ENCODE data around the gene GRWD1. TPM values are rescaled to one million over a fixed set of nuclear protein-coding genes. Genes with fewer than 3 reads are reported as not detected.

GRWD1 gene
- total RNA-seq, 1 donor from 2014 or later, result 41.4 TPM

- peaks cover 21% of the 10 kb centered on the region for H4K20me1 ChIP-seq (ENCODE audit: insufficient read depth, low read length)
- Mint-ChIP-seq H3K27me3 (ENCODE audit: low read depth, unreplicated experiment) (no peaks in the 10 kb centered on the region), H3K4me3 (ENCODE audit: unreplicated experiment) (no peak overlapping the region), H3K9me3 (ENCODE audit: unreplicated experiment) (peaks cover 5% of the 10 kb centered on the region), H3K27ac (ENCODE audit: unreplicated experiment) (no peak overlapping the region), H3K4me1 (ENCODE audit: low read depth, unreplicated experiment) (peaks cover 13% of the 10 kb centered on the region), H3K36me3 (ENCODE audit: low read depth, unreplicated experiment) (peaks cover 20% of the 10 kb centered on the region)
- H3K9me3 ChIP-seq (ENCODE audit: insufficient read depth, low read depth, low read length), result no peaks in the 10 kb centered on the region
- H3K4me1 ChIP-seq (ENCODE audit: insufficient read depth, low read length), result peaks cover 24% of the 10 kb centered on the region
- no peak overlapping the region for H3K9ac ChIP-seq (ENCODE audit: low read length)
- DNase-seq (ENCODE audit: low read depth) (peak; percentile 66), FAIRE-seq (peak; percentile 17)
- no peak overlapping the region for H2AFZ ChIP-seq (ENCODE audit: low read depth, low read length)
- no peak overlapping the region for H3K4me3 ChIP-seq (ENCODE audit: insufficient read depth, low read depth, low read length)
- peak overlapping the region; percentile 31 for H3K4me2 ChIP-seq (ENCODE audit: low read length)
- H3K36me3 ChIP-seq (ENCODE audit: insufficient read depth, low read length), result peaks cover 13% of the 10 kb centered on the region
- H3K27ac ChIP-seq (ENCODE audit: low read depth, low read length), result no peak overlapping the region
- TF ChIP-seq EZH2 (IDR thresholded peaks at IDR 0.05; ENCODE audit: insufficient read depth, low read length), result no peak
- TF ChIP-seq, protein P1, sequence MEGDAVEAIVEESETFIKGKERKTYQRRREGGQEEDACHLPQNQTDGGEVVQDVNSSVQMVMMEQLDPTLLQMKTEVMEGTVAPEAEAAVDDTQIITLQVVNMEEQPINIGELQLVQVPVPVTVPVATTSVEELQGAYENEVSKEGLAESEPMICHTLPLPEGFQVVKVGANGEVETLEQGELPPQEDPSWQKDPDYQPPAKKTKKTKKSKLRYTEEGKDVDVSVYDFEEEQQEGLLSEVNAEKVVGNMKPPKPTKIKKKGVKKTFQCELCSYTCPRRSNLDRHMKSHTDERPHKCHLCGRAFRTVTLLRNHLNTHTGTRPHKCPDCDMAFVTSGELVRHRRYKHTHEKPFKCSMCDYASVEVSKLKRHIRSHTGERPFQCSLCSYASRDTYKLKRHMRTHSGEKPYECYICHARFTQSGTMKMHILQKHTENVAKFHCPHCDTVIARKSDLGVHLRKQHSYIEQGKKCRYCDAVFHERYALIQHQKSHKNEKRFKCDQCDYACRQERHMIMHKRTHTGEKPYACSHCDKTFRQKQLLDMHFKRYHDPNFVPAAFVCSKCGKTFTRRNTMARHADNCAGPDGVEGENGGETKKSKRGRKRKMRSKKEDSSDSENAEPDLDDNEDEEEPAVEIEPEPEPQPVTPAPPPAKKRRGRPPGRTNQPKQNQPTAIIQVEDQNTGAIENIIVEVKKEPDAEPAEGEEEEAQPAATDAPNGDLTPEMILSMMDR (IDR thresholded peaks at IDR 0.05; ENCODE audit: insufficient read depth, low read depth, low read length), result no peak
- H3K27me3 ChIP-seq (ENCODE audit: insufficient read depth, low read length), result no peaks in the 10 kb centered on the region
- H3K79me2 ChIP-seq (ENCODE audit: insufficient read depth, low read length), result peaks cover 21% of the 10 kb centered on the region
Observed at GRCh38 chr19:48466561-48467325, 21.0 kb downstream of the GRWD1 start.

DNA sequence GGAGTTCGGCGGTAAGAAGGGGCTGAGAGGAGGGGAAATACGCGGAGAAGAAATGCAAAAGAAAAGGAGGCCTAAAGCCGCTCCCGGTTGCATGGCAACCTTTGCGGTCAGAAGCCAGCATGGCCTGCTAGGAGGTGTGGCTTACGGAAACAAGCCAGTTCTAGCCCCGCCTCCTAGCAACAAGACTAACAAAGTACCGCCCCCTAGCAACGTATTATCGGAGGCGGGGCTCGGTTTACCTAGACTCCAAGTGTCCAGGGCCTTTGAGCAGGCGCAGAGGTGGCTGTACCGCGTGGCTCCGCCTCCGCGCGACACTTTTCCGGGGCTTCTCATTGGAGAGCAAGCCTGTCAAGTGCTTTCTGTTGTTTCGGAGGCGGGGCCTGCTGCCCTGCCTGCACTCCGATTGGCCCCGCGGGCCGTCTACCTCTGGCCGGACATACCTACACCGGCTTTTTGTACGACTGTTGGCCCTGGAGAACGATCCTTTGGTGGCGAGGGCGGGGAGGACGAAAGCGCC is 23.0 kb downstream of the GRWD1 start:
- TF ChIP-seq EZH2 (IDR thresholded peaks at IDR 0.05; ENCODE audit: insufficient read depth, low read length), result no peak
- TF ChIP-seq, protein P1 (IDR thresholded peaks at IDR 0.05; ENCODE audit: insufficient read depth, low read depth, low read length), result no peak
- FAIRE-seq, result peak; percentile 95
- Histone ChIP-seq H3K4me3 (ENCODE audit: insufficient read depth, low read depth, low read length) (peak overlapping the region; percentile 82), H2AFZ (ENCODE audit: low read depth, low read length) (peak overlapping the region; percentile 48), H3K27ac (ENCODE audit: low read depth, low read length) (peak overlapping the region; percentile 95), H3K4me1 (ENCODE audit: insufficient read depth, low read length) (peaks cover 24% of the 10 kb centered on the region), H3K27me3 (ENCODE audit: insufficient read depth, low read length) (no peaks in the 10 kb centered on the region), H3K4me2 (ENCODE audit: low read length) (peak overlapping the region; percentile 98), H3K9ac (ENCODE audit: low read length) (peak overlapping the region; percentile 98), H3K9me3 (ENCODE audit: insufficient read depth, low read depth, low read length) (no peaks in the 10 kb centered on the region), H4K20me1 (ENCODE audit: insufficient read depth, low read length) (peaks cover 41% of the 10 kb centered on the region), H3K79me2 (ENCODE audit: insufficient read depth, low read length) (peaks cover 40% of the 10 kb centered on the region), H3K36me3 (ENCODE audit: insufficient read depth, low read length) (peaks cover 27% of the 10 kb centered on the region)
- peak overlapping the region; percentile 92 for H3K4me3 Mint-ChIP-seq (ENCODE audit: unreplicated experiment)
- peaks cover 4% of the 10 kb centered on the region for H3K9me3 Mint-ChIP-seq (ENCODE audit: unreplicated experiment)
- DNase-seq (ENCODE audit: low read depth), result peak; percentile 99
- H3K27me3 Mint-ChIP-seq (ENCODE audit: low read depth, unreplicated experiment), result no peaks in the 10 kb centered on the region
- H3K36me3 Mint-ChIP-seq (ENCODE audit: low read depth, unreplicated experiment), result peaks cover 29% of the 10 kb centered on the region
- H3K4me1 Mint-ChIP-seq (ENCODE audit: low read depth, unreplicated experiment), result peaks cover 16% of the 10 kb centered on the region
- H3K27ac Mint-ChIP-seq (ENCODE audit: unreplicated experiment), result peak overlapping the region; percentile 95

Data from astrocyte (in vitro differentiated cells and primary cell).